HG02938 (cell line): Measurements from ENCODE around the gene PKN2.
"Not testable (repeated sequence)": the region's sequence is repeated elsewhere in the genome, so short reads cannot be mapped to it uniquely, and the experiment has no call there.

ENCODE experiments used
- ATAC-seq: cut with Tn5 transposase; IDR thresholded peaks from one replicate; pipeline ENCODE4 v1.9.1; 2021; ENCODE audit warnings: mild to moderate bottlenecking, moderate library complexity; ENCODE audit not compliant: unreplicated experiment

PKN2 gene

GRCh38 chr1:88678405-88678804, 5.7 kb upstream of the PKN2 start:
- no peak for ATAC-seq

DNA sequence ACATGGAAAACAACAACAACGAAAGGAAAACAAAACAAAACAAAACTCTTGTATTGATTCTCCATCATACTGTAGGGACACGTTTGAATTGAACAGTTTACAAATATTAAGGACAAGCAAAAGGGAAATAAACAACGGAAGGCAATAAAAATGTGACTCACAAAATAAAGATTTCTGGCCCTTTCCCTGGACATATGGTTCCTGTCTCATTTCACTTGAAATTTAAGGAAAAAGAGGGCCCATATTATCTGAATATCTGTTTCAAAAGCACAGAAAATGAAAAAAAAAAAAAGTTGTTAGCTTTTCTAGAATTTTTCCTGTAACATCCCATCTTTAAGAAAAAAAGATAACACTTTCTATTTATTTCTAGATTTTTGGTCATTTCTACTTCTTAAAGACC, 3.6 kb upstream of the PKN2 start:
- ATAC-seq = no peak

- no peak for ATAC-seq
These were observed 3.0 kb upstream of the PKN2 start for GRCh38 chr1:88680911-88681622.

DNA sequence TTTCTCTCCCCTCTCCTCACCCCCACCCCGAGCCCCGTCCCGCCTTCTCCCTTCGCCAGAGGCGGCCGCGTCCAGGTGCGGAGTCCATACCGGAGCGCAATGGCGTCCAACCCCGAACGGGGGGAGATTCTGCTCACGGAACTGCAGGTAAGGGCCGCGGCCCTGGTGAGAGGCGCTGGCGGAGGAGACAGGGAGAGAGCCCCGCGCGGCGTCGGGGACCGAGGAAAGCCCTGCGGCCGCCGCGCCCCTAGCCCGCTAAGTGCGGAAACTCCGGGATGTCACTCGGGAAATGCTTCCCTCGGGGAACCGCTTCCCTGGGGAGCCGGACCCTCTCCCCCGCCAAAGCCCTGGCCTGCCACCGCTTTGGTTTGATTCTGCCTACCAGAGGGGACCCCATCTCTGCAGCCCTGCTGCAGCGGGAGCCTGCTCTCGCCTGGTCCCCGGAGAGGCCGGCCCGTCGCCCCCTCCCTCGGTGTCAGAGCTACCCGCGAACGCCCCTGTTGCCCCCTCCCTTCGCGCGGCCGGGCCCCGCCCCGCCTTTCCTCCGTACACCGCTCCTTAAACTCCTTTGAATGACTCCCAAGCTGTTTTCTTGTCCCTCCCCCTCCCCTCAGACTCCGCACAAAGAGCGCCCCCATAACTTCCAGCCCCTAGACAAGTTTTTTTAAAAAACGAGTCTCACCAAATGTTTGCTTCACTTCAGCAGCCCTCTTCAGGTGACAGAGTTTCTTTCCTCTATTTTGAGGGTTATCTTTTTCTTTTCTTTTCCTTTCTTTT, 597 bp downstream of the PKN2 start:
- peak; percentile 38 for ATAC-seq

- no peak for ATAC-seq
These were observed 1.2 kb downstream of the PKN2 start for GRCh38 chr1:88685259-88685620.

DNA sequence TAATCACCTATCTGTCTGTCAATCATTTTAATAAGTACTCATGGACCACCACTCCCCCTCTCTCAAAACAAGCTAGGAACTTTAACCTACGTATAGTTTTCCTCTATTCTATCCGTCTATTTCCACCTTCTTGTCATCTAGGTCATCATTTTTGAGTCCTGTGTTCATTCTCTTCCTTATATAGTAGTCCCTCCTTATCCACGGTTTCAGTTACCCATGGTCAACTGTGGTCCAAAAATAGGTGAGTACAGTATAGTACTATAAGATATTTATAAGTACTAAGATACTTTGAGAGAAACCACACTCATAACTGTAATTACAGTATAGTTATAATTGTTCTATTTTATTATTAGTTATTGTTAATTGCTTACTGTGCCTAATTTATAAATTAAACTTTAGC, 7.5 kb downstream of the PKN2 start:
- ATAC-seq = no peak

DNA sequence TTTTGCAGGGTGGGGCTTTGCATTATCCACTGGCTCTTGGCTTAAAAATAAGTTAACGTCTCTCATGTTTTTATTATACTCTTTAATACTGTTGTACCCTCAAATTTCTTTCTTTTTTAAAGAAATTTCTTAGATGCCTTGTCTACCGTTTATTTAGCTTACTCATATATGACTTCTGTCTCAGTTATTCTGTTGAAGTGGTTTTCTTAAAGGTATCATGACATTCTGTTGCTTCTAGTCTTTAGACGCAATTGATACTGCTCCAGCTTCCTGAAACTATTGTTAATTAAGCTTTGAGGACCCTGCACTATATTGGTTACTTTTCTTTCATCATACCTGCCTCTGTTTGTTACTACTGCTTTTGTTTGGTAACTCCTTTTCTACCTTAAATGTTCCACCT, 11.7 kb downstream of the PKN2 start:
- no peak for ATAC-seq

DNA sequence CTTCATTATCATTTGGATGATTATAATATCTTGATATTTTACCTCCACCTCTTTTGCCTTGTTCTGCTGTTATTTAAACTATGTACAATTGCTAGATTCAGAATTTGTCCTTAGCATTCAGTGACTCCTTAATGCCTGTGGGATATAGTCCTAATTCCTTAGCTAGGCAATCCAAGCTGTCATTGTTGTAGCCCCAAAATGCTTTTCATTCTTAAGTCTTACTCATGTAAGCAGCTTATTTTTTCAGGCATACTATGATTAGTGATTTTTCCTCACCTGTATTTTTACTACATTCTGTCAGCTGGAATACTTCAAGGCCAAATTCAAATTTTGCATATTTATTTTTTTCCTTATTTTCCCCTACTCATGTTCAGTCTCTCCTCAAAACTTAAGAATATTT, 13.4 kb downstream of the PKN2 start:
- no peak for ATAC-seq

DNA sequence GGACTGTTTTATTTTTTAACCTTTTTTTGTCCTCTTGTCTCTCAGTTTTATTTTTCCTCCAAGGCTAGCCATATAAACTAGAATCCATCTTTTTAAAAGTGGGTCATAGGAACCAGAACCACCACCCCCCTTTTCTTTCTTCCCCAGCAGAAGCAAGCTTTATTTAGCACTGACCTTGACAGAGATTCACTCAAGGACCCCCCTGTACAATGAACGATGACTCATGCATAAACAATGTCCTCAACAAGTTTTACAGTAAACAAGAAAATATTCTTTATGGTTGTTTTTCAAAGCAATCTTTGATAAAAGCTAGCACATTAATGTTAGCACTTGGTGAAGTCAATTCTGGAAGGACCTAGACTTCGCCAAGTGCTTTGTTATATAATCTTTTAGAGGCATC, 14.1 kb downstream of the PKN2 start:
- ATAC-seq = no peak

- ATAC-seq = no peak
These were observed 14.7 kb downstream of the PKN2 start for GRCh38 chr1:88698764-88699163.

GRCh38 chr1:88700425-88701013, 16.4 kb downstream of the PKN2 start:
- ATAC-seq = no peak

GRCh38 chr1:88701275-88701674, 17.2 kb downstream of the PKN2 start:
- peak; percentile 94 for ATAC-seq

DNA sequence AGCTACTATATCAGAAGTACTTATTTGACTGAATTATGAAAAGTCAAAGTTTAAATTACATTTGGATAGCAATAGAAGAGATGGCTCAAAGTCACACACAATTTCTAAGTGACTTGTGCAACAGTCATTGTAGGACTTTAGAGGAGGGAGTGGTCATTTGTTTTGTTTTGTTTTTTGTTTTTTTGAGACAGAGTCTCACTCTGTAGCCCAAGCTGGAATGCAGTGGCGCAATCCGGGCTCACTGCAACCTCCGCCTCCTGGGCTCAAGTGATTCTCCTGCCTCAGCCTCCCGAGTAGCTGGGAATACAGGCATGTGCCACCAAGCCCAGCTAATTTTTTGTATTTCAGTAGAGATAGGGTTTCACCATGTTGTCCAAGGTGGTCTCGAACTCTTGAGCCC, 17.7 kb downstream of the PKN2 start:
- not testable (repeated sequence) for ATAC-seq

DNA sequence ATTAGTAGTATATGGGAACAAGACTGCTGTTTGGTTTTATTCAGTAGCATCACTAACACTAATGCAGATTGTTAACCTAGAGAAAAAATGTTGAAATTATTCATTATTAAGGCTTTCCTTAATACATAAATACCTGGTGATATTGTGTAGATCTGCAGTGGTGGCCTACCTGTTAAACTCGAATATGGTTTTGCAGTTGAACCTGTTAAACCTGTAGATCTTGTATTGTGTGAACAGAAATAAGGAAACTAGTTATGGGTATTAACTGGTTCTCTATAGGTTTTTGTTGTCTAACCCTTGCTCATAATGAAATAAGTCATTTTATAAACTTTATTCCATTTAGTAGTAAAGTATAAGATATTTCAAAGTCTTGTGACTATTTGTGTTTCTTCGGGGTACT, 23.9 kb downstream of the PKN2 start:
- ATAC-seq = no peak

- not testable (repeated sequence) for ATAC-seq
These were observed 28.8 kb downstream of the PKN2 start for GRCh38 chr1:88712907-88713306.

DNA sequence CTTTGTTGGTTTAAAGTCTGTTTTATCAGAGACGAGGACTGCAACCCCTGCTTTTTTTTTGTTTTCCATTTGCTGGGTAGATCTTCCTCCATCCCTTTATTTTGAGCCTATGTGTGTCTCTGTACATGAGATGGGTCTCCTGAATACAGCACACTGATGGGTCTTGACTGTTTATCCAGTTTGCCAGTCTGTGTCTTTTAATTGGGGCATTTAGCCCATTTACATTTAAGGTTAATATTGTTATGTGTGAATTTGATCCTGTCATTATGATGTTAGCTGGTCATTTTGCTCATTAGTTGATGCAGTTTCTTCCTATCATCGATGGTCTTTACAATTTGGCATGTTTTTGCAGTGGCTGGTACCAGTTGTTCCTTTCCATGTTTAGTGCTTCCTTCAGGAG, 32.5 kb downstream of the PKN2 start:
- not testable (repeated sequence) for ATAC-seq

GRCh38 chr1:88722492-88722891, 38.4 kb downstream of the PKN2 start:
- no peak for ATAC-seq

DNA sequence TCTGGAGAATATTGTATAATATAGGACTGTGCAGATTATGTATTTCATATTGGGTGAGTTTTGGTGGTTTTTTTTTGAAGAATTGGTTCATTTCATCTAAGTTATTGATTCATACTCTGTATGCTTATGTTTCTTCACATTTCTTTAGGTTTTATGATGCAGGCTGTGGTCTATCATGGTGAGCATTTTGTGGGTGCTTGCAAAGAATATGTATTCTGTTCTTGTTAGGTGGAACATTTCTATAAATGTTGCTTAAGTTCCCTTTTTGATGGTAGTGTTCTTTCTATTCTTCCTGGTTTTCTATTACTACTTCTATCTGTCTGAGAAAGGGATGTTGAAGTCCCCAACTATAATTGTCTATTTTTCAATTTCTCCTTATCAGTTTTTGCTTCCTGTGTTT, 42.6 kb downstream of the PKN2 start:
- ATAC-seq = no peak

- no peak for ATAC-seq
These were observed 43.1 kb downstream of the PKN2 start for GRCh38 chr1:88727205-88727604.

DNA sequence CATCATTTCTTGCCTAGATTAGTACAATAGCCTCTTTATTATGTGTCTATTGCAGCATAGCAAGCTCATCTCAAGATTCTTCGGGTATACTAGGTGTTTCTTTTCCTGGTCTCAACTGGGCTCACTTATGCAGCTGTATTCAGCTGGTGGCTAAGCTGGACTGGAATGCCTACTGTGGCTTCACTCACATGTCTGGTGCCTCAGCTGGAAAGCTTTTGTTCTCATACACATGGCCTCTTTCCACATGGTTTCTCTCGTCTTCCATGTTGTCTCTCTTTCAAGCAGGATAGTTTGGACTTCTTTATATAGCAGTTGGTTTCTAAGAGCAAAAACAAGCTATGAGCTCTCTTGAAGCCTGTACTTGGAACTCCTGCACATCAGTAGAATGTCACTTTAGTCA, 45.2 kb downstream of the PKN2 start:
- ATAC-seq = no peak

DNA sequence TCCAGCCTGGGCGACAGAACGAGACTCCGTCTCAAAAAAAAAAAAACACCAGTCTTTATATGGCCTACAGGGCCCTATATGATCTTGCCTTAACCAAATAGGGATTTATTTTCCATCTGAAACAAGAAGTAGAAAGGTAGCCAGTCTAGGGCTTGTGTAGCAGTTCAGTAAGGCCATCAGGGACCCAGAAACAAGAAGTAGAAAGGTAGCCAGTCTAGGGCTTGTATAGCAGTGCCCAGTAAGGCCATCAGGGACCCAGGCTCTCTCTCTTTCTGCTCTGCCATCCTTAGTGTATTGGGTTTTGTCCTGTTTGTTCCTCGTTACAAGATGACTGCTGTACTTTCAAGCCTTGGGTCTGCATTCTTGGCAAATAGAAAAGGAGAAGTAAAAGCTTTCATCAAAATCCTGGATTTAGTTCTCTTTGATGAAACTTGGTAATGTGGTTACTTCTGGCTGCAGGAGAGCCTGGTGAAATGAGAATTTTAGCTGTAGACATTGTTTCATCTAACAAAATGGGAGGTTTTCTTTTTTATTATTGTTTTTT, 46.1 kb downstream of the PKN2 start:
- ATAC-seq = no peak

DNA sequence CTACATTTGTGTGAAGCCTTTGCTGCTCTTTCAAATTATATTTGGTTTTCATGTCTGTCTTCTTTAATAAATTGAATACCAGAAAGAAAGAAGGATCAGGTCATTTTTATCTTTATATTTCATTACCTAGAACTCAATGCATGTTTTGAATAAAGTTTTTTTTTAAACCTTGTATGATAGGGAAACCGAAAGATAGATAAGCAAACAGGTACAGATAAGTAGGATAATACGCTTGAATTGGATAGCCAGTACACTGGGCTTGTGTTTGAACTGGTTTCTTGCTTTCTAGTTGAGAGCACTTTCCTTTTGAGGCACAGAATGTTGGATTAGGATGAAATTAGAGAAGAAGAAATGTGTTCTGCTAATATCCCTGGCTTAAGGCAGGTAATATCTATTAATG, 46.9 kb downstream of the PKN2 start:
- no peak for ATAC-seq
